Gastrocnemius medialis (tissue), 4 donors: ENCODE measurements around the gene CTTNBP2NL.

ENCODE experiments used
- POLR2A ChIP-seq, 2 donors: fragments of 450-650 bp; IDR thresholded peaks; one replicate each; pipeline ENCODE4 v1.6.1; 2017; ENCODE audit warnings: antibody characterized with exemption in 2 of 2, mild to moderate bottlenecking in 2 of 2, moderate library complexity in 2 of 2
- TF ChIP-seq, protein P1 (sequence below), 5 experiments: fragments of 450-650 bp in 3 of 5; fragments of 200-600 bp in 2 of 5; sonication (generic) in 2 of 5; IDR thresholded peaks in 4 of 5; conservative IDR thresholded peaks in 1 of 5; 1 replicate in 4 of 5; 2 replicates in 1 of 5; pipeline ENCODE4 v1.5.1; 2016 to 2019; ENCODE audit warnings: antibody characterized with exemption in 5 of 5, mild to moderate bottlenecking in 3 of 5, moderate library complexity in 3 of 5

DNA sequence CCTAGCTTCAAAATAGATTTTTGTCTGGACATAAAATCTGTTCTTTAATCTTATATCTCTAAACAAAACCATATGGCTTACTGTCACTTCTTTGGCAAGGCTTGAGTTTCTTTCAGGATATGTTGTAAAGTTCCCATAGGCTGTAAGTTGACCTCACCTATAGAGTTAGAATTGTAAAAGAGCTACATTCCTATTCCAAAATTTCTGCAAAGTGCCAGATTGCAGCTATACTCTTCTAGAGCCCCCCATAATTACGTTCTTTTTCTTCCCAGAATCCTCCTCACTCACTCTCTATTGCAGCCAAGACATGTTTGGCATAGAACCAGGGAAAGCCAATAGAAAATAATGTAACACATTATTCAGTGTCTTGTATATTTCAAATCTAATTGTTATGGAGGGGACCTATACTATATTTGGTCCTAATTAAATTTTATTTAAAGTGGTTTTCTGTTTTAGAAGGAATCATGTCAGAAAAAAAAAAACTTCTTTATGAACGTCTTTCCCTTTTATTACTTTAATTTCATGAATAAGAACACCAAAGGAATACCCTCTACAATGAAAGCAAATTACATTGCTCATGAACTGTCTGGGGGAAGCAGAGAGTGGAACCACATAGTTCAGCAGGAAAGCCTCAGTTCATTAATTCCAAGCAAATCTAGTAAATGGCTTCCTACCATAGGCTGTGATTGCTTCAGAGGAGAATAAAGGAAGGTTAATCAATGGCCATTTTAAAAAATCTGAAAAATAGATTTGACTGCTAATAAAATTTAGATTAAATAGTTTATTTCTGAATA is 22.3 kb downstream of the CTTNBP2NL start:
- TF ChIP-seq, protein P1, sequence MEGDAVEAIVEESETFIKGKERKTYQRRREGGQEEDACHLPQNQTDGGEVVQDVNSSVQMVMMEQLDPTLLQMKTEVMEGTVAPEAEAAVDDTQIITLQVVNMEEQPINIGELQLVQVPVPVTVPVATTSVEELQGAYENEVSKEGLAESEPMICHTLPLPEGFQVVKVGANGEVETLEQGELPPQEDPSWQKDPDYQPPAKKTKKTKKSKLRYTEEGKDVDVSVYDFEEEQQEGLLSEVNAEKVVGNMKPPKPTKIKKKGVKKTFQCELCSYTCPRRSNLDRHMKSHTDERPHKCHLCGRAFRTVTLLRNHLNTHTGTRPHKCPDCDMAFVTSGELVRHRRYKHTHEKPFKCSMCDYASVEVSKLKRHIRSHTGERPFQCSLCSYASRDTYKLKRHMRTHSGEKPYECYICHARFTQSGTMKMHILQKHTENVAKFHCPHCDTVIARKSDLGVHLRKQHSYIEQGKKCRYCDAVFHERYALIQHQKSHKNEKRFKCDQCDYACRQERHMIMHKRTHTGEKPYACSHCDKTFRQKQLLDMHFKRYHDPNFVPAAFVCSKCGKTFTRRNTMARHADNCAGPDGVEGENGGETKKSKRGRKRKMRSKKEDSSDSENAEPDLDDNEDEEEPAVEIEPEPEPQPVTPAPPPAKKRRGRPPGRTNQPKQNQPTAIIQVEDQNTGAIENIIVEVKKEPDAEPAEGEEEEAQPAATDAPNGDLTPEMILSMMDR (IDR thresholded peaks at IDR 0.05 in 4 of 5, conservative IDR thresholded peaks at IDR 0.05 in 1 of 5) = no peak
- TF ChIP-seq POLR2A (IDR thresholded peaks at IDR 0.05) = no peak
